CD4-positive, alpha-beta T cell treated with Interleukin-6 at 100 ng/mL for 8 hours (primary cell): Measurements from ENCODE around the gene RHBDL2.
"Not testable (repeated sequence)": the region's sequence is repeated elsewhere in the genome, so short reads cannot be mapped to it uniquely, and the experiment has no call there.

Experiments used
- DNase-seq: peaks from one replicate; pipeline ENCODE4 v3.0.0-alpha.2; 2020; ENCODE audit warnings: mixed read lengths, low spot score

The RHBDL2 gene

DNA sequence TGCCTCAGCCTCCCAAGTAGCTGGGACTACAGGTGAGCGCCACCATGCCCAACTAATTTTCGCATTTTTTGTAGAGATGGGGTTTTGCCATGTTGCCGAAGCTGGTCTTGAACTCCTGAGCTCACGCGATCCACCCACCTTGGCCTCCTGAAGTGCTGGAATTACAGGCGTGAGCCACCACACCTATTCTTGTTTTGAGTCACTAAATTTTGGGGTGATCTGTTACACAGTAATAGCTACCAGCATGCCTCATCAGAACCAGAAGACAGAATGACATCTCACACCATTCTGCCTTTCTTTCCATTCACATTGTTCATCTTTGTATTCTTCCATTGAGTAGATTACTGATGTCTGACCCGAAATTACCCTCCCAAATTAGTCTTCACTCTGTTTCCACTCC is 9.1 kb downstream of the RHBDL2 start:
- no peak for DNase-seq

- DNase-seq = no peak
These were observed 12.2 kb downstream of the RHBDL2 start for GRCh38 chr1:38929476-38929875.

DNA sequence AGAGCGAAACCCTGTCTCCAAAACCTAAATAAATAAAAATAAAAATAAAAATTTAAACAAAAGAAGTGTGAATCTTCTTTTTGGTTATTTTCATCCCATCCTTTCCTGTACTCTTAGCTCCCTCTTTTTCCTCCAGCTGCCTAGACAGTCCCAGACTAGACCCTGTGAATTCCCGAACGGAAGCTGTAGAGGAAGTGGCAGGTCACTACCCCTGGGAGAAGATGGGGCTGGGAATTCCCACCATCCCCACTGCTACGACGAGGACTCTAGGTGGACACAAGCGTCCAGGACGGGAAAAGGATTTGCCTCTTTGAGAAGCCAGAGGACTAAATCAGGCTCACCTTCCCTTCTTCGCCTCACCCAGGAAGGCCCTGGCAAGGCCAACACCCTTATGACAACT is 12.6 kb downstream of the RHBDL2 start:
- no peak for DNase-seq

GRCh38 chr1:38926091-38926490 is 15.5 kb downstream of the RHBDL2 start:
- no peak for DNase-seq

DNA sequence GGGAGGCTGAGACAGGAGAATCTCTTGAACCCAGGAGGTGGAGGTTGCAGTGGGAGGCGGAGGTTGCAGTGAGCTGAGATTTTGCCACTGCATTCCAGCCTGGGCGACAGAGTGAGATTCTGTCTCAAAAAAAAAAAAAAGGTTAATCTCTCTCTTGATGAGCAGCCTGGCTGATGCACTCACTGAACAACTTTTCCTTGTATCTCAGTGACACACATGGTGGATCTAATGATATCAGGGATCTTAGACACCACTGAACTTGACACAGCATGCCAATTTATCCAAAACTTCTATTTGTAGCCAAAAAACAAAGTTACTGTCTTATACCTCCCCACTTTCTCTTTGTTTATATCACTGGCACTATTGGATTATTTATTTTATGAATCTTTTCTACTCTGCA is 16.2 kb downstream of the RHBDL2 start:
- DNase-seq = no peak

DNA sequence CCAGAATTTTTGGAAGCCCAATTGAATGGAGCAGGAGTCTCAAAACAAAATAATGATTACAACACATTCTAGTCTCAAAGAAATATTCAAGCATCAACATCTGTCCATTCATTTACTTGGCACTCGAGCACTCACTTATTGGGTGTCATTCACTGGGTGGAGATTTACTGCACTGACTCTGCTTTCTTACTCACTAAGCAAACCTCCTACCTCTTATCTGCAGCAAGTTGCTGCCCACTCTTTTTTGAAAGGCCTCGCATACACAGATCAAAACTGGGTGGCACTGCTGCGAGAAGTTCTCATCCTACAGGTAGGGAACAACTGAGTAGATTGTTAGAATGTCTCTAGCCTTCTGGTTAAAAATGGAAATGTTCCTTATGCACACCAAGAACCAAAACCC is 18.0 kb downstream of the RHBDL2 start:
- DNase-seq = no peak

DNA sequence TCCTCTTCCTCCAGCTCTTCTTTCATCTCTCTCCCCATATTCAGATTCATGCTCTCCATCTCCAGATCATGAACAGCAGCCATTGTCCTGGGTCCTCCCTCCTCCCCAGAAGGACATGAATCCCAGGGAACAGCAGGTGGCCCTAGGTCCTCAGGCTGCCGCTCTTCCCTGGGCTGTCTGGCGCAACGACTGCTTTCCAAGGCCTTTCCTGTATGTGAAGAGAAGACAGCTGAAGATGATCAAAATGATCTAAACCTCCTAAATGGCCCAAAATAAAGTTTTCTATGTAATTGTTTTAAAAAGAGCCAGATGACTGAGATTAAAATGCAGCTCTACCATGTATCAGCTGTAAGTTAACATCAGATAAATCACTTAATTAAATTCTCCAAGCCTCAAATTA is 22.5 kb downstream of the RHBDL2 start:
- no peak for DNase-seq

- DNase-seq = no peak
These were observed 23.1 kb downstream of the RHBDL2 start for GRCh38 chr1:38918568-38918967.

GRCh38 chr1:38917772-38918171 is 23.9 kb downstream of the RHBDL2 start:
- DNase-seq = no peak

DNA sequence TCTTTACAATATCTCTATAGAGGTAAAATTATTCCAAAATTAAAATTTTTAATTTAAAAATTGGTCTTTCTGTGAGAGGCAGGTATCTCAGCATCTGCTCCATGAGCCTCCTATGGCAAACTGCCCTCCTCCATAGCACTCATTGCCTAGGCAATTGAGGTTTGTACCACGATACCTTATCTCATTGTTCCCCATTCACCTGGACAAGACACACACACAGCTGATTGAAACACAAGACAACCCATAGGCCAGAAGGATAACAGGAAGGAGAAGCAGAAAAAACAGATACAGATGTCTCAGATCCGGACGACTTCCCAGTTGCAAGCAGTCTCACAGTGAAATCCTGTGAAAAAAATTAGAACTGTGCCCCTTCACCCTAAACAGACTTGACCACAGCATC is 24.3 kb downstream of the RHBDL2 start:
- no peak for DNase-seq

DNA sequence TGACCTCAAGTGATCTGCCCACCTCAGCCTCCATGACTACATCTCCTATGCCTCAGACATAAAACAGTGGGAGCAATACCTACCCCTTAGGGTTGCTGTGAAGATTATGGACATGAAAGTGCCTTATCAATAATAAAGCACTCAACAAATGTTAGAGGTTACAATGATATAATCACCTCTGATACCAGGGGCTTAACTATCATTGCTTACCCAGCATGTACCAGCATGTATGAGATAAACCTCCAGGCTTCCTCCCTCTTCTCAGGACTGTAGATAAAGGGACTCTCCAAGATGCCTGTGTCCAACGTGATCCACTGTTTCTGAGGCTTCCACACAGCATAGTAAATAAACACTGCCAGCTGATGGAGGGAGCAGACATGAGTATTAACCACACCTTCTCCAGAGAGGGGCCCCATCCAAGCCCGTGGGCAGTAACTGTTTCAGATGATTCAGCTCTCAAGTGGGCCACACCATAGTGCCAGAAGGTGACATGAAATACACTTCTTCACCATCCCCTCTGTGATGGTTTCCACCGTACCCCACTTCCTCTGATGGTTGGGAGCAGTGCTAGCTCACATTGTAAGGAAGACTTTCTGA is 26.2 kb downstream of the RHBDL2 start:
- DNase-seq = no peak

DNA sequence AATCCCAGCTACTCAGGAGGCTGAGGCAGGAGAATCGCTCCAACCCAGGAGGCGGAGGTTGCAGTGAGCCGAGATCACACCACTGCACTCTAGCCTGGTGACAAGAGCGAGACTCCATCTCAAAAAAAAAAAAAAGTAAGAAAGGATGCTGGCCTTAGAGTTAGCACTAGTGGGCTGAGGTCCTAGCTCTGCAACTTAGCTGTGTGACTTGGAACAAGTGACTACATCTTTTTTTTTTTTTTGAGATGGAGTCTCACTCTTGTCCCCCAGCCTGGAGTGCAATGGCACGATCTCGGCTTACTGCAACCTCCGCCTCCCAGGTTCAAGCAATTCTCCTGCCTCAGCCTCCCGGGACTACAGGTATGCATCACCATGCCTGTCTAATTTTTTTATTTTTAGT is 26.7 kb downstream of the RHBDL2 start:
- DNase-seq = not testable (repeated sequence)

DNA sequence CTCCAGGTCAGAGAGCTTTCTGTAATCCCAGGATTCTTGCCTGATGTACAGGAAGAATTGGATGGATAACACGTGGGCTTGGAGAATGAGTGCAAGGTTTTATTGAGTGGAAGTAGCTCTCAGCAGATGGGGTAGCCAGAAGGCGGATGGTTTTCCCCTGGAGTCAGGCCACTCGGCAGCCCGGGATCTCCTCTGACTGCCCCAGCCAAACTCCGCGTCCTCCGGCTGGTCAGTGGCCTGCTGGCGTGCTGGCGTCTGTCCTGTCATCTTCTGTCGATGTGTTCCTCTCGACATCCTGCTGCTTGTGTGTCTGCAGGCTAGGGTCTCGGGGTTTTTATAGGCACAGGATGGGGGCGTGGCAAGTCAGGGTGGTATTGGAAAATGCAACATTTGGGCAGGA is 32.8 kb downstream of the RHBDL2 start:
- no peak for DNase-seq

GRCh38 chr1:38905985-38906384 is 35.6 kb downstream of the RHBDL2 start:
- DNase-seq = no peak

- DNase-seq = no peak
These were observed 42.1 kb downstream of the RHBDL2 start for GRCh38 chr1:38899560-38899959.

GRCh38 chr1:38898653-38899230 is 42.9 kb downstream of the RHBDL2 start:
- DNase-seq = no peak

DNA sequence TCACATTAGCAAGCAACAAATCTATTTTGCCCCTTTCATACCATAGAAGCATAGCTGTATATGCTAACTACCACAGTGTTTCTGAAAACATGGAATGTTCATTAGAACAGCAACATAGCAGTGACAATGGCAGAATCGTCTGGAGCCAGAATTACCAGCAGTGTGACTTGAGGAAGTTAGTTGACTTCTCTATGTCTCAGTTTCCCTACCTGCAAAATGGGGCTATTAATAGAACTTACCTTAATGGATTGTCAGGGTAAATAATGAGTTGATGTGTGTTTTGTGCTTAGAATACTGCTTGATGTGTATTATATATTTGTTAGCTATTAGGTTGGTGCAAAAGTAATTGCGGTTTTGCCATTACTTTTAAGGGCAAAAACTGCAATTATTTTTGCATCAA is 45.5 kb downstream of the RHBDL2 start:
- DNase-seq = no peak

DNA sequence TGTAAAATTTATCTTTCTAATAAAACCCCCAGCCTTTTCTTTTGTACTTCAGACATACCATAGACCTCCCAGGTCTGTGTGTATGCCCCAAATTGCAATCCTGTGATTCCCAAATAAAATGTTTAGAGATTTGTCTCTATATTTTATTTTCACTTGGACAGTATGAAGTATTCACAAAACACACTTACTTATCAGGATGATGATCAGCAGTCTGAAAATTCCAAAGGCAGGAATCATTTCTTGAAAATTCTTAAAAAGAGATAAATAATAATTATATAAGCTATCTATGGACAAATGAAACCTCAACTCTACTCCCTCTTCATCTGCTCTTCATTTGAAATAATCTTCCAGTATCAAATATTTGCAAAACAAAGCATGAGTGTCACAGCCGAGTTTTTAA is 48.7 kb downstream of the RHBDL2 start:
- DNase-seq = no peak

- DNase-seq = no peak
These were observed 49.9 kb downstream of the RHBDL2 start for GRCh38 chr1:38891753-38892152.

DNA sequence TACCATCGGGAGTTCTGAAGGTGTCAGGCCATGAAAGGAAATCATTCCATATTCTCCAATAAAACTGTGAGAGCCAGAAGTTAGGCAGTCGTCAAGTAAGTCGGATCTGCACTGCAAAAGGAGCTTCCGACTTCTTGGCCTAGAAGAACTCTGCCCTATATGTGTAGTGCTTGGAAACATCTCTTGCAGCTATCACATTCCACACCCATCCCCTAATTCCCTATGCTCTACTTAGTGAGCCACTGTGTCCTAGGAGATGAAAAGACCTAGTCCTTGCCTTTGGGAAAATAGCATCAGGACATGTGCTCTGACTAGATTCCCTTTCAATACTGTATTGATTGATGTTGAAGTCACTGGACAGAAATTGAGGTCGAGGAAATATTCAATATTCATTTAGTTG is 52.0 kb downstream of the RHBDL2 start:
- DNase-seq = no peak

DNA sequence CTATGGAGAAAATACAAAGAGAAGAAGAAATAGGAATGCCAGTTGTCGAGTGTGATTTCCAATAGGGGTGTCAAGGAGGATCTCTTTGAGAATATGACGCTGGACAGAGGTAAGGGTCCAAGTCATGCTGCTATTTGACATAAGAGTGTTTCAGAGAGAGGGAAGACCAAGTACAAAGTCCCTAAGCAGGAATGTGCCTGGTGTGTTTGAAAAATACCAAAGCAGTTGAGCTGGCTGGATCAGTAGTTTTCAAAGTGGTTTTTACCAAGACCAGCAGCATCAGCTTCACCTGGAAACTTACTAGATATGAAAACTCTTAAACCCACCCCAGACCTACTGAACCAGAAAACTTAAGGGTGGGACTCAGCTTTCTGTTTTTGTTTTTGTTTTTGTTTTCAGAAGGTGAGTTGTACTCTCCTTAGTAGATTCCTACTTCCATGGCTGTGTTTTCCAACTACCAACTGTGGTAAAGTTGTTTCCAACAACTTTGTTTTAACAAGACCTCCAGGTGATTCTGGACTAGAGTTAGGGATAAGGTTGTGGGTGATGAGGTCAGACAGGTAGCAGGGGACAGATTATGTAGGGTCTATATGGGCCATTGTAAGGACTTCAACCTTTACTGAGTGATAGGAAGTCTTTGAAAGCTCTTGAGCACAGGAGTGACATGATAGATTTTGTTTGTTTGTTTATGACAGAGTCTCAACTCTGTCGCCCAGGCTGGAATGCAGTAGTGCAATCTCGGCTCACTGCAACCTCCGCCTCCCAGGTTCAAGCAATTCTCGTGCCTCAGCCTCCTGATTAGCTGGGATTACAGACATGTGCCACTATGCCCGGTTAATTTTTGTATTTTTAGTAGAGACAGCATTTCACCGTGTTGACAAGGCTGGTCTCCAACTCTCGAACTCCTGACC is 53.0 kb downstream of the RHBDL2 start:
- DNase-seq = no peak

DNA sequence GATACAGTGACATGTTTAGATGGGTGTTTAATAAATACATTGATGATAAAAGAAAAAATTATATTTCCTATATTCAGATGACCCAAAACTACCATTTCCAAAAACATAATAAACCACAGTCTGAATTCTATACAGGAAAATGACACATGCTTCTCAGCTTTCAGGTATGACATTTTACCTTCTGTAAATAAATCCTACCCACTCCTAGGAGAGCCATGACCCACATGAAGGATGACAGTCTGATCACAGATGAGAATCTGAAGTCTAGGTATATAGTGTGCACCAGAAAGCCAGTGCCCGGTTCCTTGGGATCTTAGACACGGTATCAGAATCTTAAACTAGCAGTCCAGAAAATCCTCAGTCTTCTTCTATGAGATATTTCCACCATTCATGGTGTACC is 56.5 kb downstream of the RHBDL2 start:
- no peak for DNase-seq

- DNase-seq = no peak
These were observed 60.1 kb downstream of the RHBDL2 start, which contains the start of gene GJA9 for GRCh38 chr1:38881487-38881886. Gene GJA9, minus strand, starts transcription at chr1:38881587. Its CDS starts 5,489 bp downstream, at chr1:38876098.
